Measurements from ENCODE around the gene TRERF1.

TRERF1 gene

GRCh38 chr6:42175860-42176259, 275.9 kb downstream of the TRERF1 start:
- no peak for DNase-seq

Measured in retina (tissue), 1 donor.